AG04449 (cell line): ENCODE results near the gene PGLYRP3.
"Not testable (repeated sequence)": the region's sequence is repeated elsewhere in the genome, so short reads cannot be mapped to it uniquely, and the experiment has no call there.

Experiments
- CTCF ChIA-PET: fragments of 350-600 bp; formaldehyde crosslinking; extraction: SDS; loops from one replicate; lab custom pipeline; 2021; ENCODE audit warnings: antibody characterized with exemption; lab: Yijun Ruan, JAX
- POLR2A ChIA-PET: fragments of 400-600, 350-600 bp; formaldehyde crosslinking; extraction: SDS; loops from one replicate; lab custom pipeline; 2020; ENCODE audit warnings: antibody characterized with exemption, inconsistent platforms; lab: Yijun Ruan, JAX
- DNase-seq: peaks from one replicate; pipeline ENCODE4 v3.0.0-alpha.2; 2010; ENCODE audit warnings: low read depth, low spot score
- H3K4me3 ChIP-seq: 2 replicates; pipeline ENCODE4 v1.5.1; 2011; ENCODE audit warnings: low read depth, mild to moderate bottlenecking, control low read depth, low read length
- TF ChIP-seq, protein P1 (sequence below): IDR thresholded peaks from one replicate; pipeline ENCODE4 v1.5.1; 2011; ENCODE audit warnings: mild to moderate bottlenecking, moderate library complexity, low read length, control low read depth, inconsistent platforms; ENCODE audit not compliant: insufficient read depth; ENCODE audit errors: missing control alignments

Gene PGLYRP3

DNA sequence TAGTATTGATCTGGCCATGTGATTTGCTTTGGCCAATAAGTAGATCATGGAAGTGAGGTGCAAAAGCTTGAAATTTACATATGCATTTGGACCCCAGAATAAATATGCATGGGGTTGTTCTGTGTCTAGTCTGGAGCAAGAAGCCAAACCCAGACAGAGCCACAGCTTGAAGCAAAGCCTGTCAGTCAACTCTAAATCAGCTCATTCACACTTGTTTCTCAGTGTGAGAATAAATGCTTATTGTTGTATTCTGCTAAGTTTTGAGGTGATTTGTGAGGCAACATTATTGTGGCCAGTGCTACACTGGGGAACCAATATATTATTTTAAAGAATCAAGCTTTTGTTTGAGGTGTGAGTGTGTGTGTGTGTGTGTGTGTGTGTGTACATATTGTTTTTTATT lies 12.2 kb upstream of the PGLYRP3 start:
- ChIA-PET CTCF (no interaction called here), POLR2A (no interaction called here)
- TF ChIP-seq, protein P1, sequence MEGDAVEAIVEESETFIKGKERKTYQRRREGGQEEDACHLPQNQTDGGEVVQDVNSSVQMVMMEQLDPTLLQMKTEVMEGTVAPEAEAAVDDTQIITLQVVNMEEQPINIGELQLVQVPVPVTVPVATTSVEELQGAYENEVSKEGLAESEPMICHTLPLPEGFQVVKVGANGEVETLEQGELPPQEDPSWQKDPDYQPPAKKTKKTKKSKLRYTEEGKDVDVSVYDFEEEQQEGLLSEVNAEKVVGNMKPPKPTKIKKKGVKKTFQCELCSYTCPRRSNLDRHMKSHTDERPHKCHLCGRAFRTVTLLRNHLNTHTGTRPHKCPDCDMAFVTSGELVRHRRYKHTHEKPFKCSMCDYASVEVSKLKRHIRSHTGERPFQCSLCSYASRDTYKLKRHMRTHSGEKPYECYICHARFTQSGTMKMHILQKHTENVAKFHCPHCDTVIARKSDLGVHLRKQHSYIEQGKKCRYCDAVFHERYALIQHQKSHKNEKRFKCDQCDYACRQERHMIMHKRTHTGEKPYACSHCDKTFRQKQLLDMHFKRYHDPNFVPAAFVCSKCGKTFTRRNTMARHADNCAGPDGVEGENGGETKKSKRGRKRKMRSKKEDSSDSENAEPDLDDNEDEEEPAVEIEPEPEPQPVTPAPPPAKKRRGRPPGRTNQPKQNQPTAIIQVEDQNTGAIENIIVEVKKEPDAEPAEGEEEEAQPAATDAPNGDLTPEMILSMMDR = no peak
- DNase-seq = no peak
- H3K4me3 ChIP-seq = no peak overlapping the region

GRCh38 chr1:153322568-153322967 lies 9.8 kb upstream of the PGLYRP3 start:
- TF ChIP-seq, protein P1 = no peak
- CTCF ChIA-PET = no interaction called here
- no peak for DNase-seq
- POLR2A ChIA-PET = no interaction called here
- no peak overlapping the region for H3K4me3 ChIP-seq

DNA sequence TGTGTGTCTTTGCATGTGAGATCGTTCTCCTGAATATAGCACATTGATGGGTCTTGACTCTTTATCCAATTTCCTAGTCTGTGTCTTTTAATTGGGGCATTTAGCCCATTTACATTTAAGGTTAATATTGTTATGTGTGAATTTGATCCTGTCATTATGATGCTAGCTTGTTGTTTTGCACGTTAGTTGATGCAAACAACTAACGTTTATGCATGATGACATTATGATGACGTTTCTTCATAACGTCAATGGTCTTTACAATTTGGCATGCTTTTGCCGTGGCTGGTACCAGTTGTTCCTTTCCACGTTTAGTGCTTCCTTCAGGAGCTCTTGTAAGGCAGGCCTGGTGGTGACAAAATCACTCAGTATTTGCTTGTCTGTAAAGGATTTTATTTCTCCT lies 5.4 kb upstream of the PGLYRP3 start:
- POLR2A ChIA-PET, CTCF ChIA-PET: not testable (repeated sequence)

DNA sequence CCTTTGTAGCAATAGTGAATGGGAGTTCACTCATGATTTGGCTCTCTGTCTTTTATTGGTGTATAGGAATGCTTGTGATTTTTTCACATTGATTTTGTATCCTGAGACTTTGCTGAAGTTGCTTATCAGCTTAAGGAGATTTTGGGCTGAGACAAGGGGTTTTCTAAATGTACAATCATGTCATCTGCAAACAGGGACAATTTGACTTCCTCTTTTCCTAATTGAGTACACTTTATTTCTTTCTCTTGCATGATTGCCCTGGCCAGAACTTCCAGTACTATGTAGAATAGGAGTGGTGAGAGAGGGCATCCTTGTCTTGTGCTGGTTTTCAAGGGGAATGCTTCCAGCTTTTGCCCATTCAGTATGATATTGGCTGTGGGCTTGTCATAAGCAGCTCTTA lies 3.3 kb upstream of the PGLYRP3 start:
- CTCF ChIA-PET, H3K4me3 ChIP-seq, DNase-seq, POLR2A ChIA-PET: not testable (repeated sequence)

More for the DNA sequence above, 5.4 kb upstream of the PGLYRP3 start:
- not testable (repeated sequence) for DNase-seq, H3K4me3 ChIP-seq

DNA sequence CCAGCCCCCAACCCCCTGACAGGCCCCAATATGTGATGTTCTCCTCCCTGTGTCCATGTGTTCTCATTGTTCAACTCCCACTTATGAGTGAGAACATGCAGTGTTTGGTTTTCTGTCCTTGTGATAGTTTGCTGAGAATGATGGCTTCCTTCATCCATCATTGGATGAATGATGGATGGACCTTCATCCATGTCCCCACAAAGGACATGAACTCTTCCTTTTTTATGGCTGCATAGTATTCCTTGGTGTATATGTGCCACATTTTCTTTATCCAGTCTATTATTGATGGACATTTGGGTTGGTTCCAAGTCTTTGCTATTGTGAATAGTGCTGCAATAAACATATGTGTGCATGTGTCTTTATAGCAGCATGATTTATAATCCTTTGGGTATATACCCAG lies 1.6 kb upstream of the PGLYRP3 start:
- H3K4me3 ChIP-seq, POLR2A ChIA-PET, CTCF ChIA-PET, DNase-seq: not testable (repeated sequence)

DNA sequence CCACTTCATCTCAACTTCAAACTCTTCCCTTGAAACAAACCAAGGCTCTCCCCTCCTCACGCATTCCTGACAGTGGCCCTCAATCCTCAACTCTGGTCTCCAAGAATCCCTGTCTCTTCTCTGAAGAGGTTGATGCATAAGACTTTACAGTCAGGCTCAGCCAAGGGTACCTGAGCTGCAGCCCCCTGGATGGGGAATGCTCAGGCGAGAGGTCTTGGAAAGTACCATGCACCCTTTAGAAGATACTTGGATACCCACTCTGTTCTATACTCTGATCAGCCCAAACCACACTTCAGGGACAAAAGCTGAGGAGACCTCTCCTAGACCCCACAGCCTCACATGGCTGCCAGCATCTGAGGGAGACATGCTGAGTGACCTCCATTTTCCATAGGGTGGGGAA lies 536 bp upstream of the PGLYRP3 start:
- ChIA-PET POLR2A (no interaction called here), CTCF (no interaction called here)
- DNase-seq = no peak
- H3K4me3 ChIP-seq = no peak overlapping the region
- TF ChIP-seq, protein P1 = no peak

GRCh38 chr1:153310526-153310925 lies 2.2 kb downstream of the PGLYRP3 start:
- TF ChIP-seq, protein P1 = no peak
- no peak overlapping the region for H3K4me3 ChIP-seq
- DNase-seq = no peak
- POLR2A ChIA-PET = no interaction called here
- CTCF ChIA-PET = no interaction called here

DNA sequence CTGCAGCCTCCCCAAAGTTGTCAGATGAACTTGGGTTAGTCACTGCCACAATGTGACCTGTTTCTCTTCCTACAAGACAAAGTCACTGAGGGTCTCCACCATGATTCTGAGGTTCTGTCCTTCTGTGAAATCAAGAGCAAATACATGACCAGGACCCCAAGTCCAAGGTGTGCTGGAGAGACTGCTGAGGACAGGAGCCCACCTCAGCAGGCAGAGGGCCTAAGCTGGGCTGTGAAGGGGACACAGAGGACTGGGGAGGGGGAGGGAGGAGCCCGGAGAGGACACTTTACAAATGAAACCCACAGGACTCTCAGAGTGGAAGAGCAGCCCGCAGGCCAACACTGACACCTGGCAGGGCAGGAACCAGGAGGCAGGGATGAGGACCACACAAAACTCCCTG lies 3.3 kb downstream of the PGLYRP3 start:
- no peak overlapping the region for H3K4me3 ChIP-seq
- ChIA-PET POLR2A (no interaction called here), CTCF (no interaction called here)
- TF ChIP-seq, protein P1 = no peak
- no peak for DNase-seq
